WTC11 (cell line): ENCODE measurements around the gene TTN. TPM values are rescaled to one million over a fixed set of nuclear protein-coding genes. Genes with fewer than 3 reads are reported as not detected.

Source experiments
- ATAC-seq: fragments of 200-7000 bp; cut with Tn5 transposase; 2 replicates; pipeline ENCODE4 v1.10.0; 2021; ENCODE audit warnings: mild to moderate bottlenecking, moderate library complexity
- CTCF ChIA-PET: fragments of 300-600 bp; sonication (Branson Sonifier 250); formaldehyde crosslinking; loops from one replicate; lab custom pipeline; 2021; ENCODE audit warnings: antibody characterized with exemption; lab: Charles Lee
- POLR2A ChIA-PET: fragments of 350-600 bp; sonication (Branson Sonifier 250); formaldehyde crosslinking; loops from one replicate; lab custom pipeline; 2021; ENCODE audit warnings: antibody characterized with exemption; lab: Charles Lee
- DNase-seq: peaks from one replicate; pipeline ENCODE4 v3.0.0; 2021; ENCODE audit warnings: low spot score
- H3K27ac Mint-ChIP-seq: 2 replicates; pipeline ENCODE4 v1.8.0; 2021; ENCODE audit warnings: mixed read lengths
- H3K27me3 Mint-ChIP-seq: 2 replicates; pipeline ENCODE4 v1.8.0; 2021; ENCODE audit warnings: low read depth, mild to moderate bottlenecking, moderate library complexity, mixed read lengths
- H3K36me3 Mint-ChIP-seq: 2 replicates; pipeline ENCODE4 v1.8.0; 2021; ENCODE audit warnings: mixed read lengths
- H3K4me1 Mint-ChIP-seq: 2 replicates; pipeline ENCODE4 v1.8.0; 2022; ENCODE audit warnings: mixed read lengths
- H3K4me3 Mint-ChIP-seq: 2 replicates; pipeline ENCODE4 v1.8.0; 2021; ENCODE audit warnings: mild to moderate bottlenecking, moderate library complexity, mixed read lengths
- H3K9me3 Mint-ChIP-seq: 2 replicates; pipeline ENCODE4 v1.8.0; 2021; ENCODE audit warnings: mixed read lengths
- AR ChIP-seq: fragments of 250-450 bp; sonication (Bioruptor Pico); IDR thresholded peaks from 2 replicates; pipeline ENCODE4 v1.9.0; 2021; ENCODE audit warnings: mild to moderate bottlenecking
- ATF1 ChIP-seq: sonication (generic); formaldehyde crosslinking; IDR thresholded peaks from 2 replicates; pipeline ENCODE4 v1.8.1; 2023; ENCODE audit warnings: mild to moderate bottlenecking, moderate library complexity, missing genetic modification reagents
- CBFB ChIP-seq: sonication (generic); formaldehyde crosslinking; IDR thresholded peaks from 2 replicates; pipeline ENCODE4 v1.8.1; 2022; ENCODE audit warnings: mild to moderate bottlenecking, low read depth, missing genetic modification reagents
- CREB1 ChIP-seq: sonication (generic); formaldehyde crosslinking; IDR thresholded peaks from 2 replicates; pipeline ENCODE4 v1.8.0; 2023; ENCODE audit warnings: mild to moderate bottlenecking, missing genetic modification reagents
- ERG ChIP-seq: fragments of 250-450 bp; sonication (Bioruptor Pico); IDR thresholded peaks from 2 replicates; pipeline ENCODE4 v1.8.0; 2021; ENCODE audit warnings: mild to moderate bottlenecking
- FOXK1 ChIP-seq: sonication (generic); formaldehyde crosslinking; IDR thresholded peaks from 2 replicates; pipeline ENCODE4 v1.8.0; 2022; ENCODE audit warnings: mild to moderate bottlenecking, moderate library complexity, missing genetic modification reagents
- FOXP1 ChIP-seq: sonication (generic); formaldehyde crosslinking; IDR thresholded peaks from 2 replicates; pipeline ENCODE4 v1.8.0; 2022; ENCODE audit warnings: missing genetic modification reagents, mild to moderate bottlenecking, moderate library complexity, borderline replicate concordance
- FOXP4 ChIP-seq: sonication (generic); formaldehyde crosslinking; IDR thresholded peaks from 2 replicates; pipeline ENCODE4 v1.8.0; 2022; ENCODE audit warnings: mild to moderate bottlenecking, missing genetic modification reagents
- GRHL2 ChIP-seq: fragments of 250-450 bp; sonication (Bioruptor Pico); IDR thresholded peaks from 2 replicates; pipeline ENCODE4 v1.8.0; 2022; ENCODE audit warnings: mild to moderate bottlenecking, moderate library complexity; ENCODE audit not compliant: insufficient replicate concordance, severe bottlenecking
- GTF2I ChIP-seq: fragments of 250-450 bp; sonication (Bioruptor Pico); conservative IDR thresholded peaks from 2 replicates; pipeline ENCODE4 v1.4.0; 2021; ENCODE audit warnings: mild to moderate bottlenecking
- HMGXB4 ChIP-seq: sonication (generic); formaldehyde crosslinking; IDR thresholded peaks from 2 replicates; pipeline ENCODE4 v1.8.1; 2023; ENCODE audit warnings: mild to moderate bottlenecking, moderate library complexity, missing genetic modification reagents
- JAZF1 ChIP-seq: fragments of 250-450 bp; sonication (Bioruptor Pico); IDR thresholded peaks from 2 replicates; pipeline ENCODE4 v1.9.0; 2021; ENCODE audit warnings: moderate library complexity, mild to moderate bottlenecking, inconsistent platforms
- JUN ChIP-seq: sonication (generic); formaldehyde crosslinking; IDR thresholded peaks from 2 replicates; pipeline ENCODE4 v1.8.0; 2023; ENCODE audit warnings: mild to moderate bottlenecking, missing genetic modification reagents
- KAT7 ChIP-seq: sonication (generic); formaldehyde crosslinking; IDR thresholded peaks from 2 replicates; pipeline ENCODE4 v1.8.1; 2023; ENCODE audit warnings: missing genetic modification reagents, mild to moderate bottlenecking, borderline replicate concordance
- MXD4 ChIP-seq: fragments of 250-450 bp; sonication (Bioruptor Pico); IDR thresholded peaks from 2 replicates; pipeline ENCODE4 v1.8.0; 2021; ENCODE audit warnings: mild to moderate bottlenecking, moderate library complexity, borderline replicate concordance
- NR2C2 ChIP-seq: sonication (generic); formaldehyde crosslinking; IDR thresholded peaks from 2 replicates; pipeline ENCODE4 v1.8.0; 2022; ENCODE audit warnings: mild to moderate bottlenecking, missing genetic modification reagents
- PRRX2 ChIP-seq: fragments of 250-450 bp; sonication (Bioruptor Pico); IDR thresholded peaks from 2 replicates; pipeline ENCODE4 v1.8.0; 2021; ENCODE audit warnings: mild to moderate bottlenecking
- SMAD3 ChIP-seq: sonication (generic); formaldehyde crosslinking; IDR thresholded peaks from 2 replicates; pipeline ENCODE4 v1.8.0; 2022; ENCODE audit warnings: missing genetic modification reagents, mild to moderate bottlenecking, borderline replicate concordance
- STAT6 ChIP-seq: sonication (generic); formaldehyde crosslinking; conservative IDR thresholded peaks from 2 replicates; pipeline ENCODE4 v1.8.1; 2023; ENCODE audit warnings: mild to moderate bottlenecking, low read depth, missing genetic modification reagents, moderate library complexity
- TEAD4 ChIP-seq: sonication (generic); formaldehyde crosslinking; IDR thresholded peaks from 2 replicates; pipeline ENCODE4 v1.8.0; 2022; ENCODE audit warnings: mild to moderate bottlenecking, missing genetic modification reagents
- ZBTB43 ChIP-seq: sonication (generic); formaldehyde crosslinking; IDR thresholded peaks from 2 replicates; pipeline ENCODE4 v1.8.1; 2023; ENCODE audit warnings: mild to moderate bottlenecking, missing genetic modification reagents
- ZMAT4 ChIP-seq: fragments of 250-450 bp; sonication (Bioruptor Pico); IDR thresholded peaks from 2 replicates; pipeline ENCODE4 v1.9.0; 2021; ENCODE audit warnings: mild to moderate bottlenecking
- ZNF219 ChIP-seq: sonication (generic); formaldehyde crosslinking; IDR thresholded peaks from 2 replicates; pipeline ENCODE4 v1.8.0; 2023; ENCODE audit warnings: missing genetic modification reagents, mild to moderate bottlenecking, borderline replicate concordance
- total RNA-seq: library from RNA; stranded (reverse); gene quantifications from 3 replicates; pipeline ENCODE4 v1.2.3, GENCODE V29; 2021

Gene TTN
- total RNA-seq, 1 experiment from 2014 or later: 4.7 TPM

- TF ChIP-seq ERG (CRISPR knock-in tag) (no peak), FOXP1 (CRISPR knock-in tag) (no peak), FOXK1 (CRISPR knock-in tag) (no peak), ZBTB43 (CRISPR knock-in tag) (no peak), PRRX2 (CRISPR knock-in tag) (no peak)
These were observed 156.7 kb downstream of the TTN start (continued) for GRCh38 chr2:178650554-178650953.

- Mint-ChIP-seq H3K27me3 (no peaks in the 10 kb centered on the region; the same call in 1 of the 2 replicates), H3K9me3 (no peaks in the 10 kb centered on the region), H3K4me1 (peaks cover 14% of the 10 kb centered on the region), H3K4me3 (no peak overlapping the region), H3K36me3 (peaks cover 3% of the 10 kb centered on the region; the same call in 1 of the 2 replicates), H3K27ac (no peak overlapping the region)
- ATAC-seq: no peak
- ChIA-PET POLR2A (no interaction called here), CTCF (no interaction called here)
- TF ChIP-seq CREB1 (CRISPR knock-in tag): no peak
- no peak for TF ChIP-seq STAT6 (CRISPR knock-in tag)
- TF ChIP-seq ZMAT4 (CRISPR knock-in tag): no peak
- no peak for TF ChIP-seq HMGXB4
- TF ChIP-seq JAZF1 (CRISPR knock-in tag): no peak
- no peak for TF ChIP-seq ZNF219 (CRISPR knock-in tag)
- no peak for TF ChIP-seq CBFB (CRISPR knock-in tag)
- TF ChIP-seq FOXP4 (CRISPR knock-in tag): no peak
- no peak for TF ChIP-seq GTF2I (CRISPR knock-in tag)
- no peak for TF ChIP-seq NR2C2
- no peak for TF ChIP-seq ATF1 (CRISPR knock-in tag)
- TF ChIP-seq JUN (CRISPR knock-in tag): no peak
- TF ChIP-seq KAT7 (CRISPR knock-in tag): no peak
- no peak for TF ChIP-seq SMAD3 (CRISPR knock-in tag)
- no peak for TF ChIP-seq GRHL2 (CRISPR knock-in tag)
- TF ChIP-seq MXD4 (CRISPR knock-in tag): no peak
- no peak for TF ChIP-seq TEAD4
- TF ChIP-seq AR (CRISPR knock-in tag): no peak
- DNase-seq: no peak
These were observed 162.3 kb downstream of the TTN start for GRCh38 chr2:178644919-178645318.
